Right cardiac atrium (tissue), 5 donors: Measurements from ENCODE around the gene P2RY2. TPM values are rescaled to one million over a fixed set of nuclear protein-coding genes. Genes with fewer than 3 reads are reported as not detected.
"Not testable (repeated sequence)": the region's sequence is repeated elsewhere in the genome, so short reads cannot be mapped to it uniquely, and the experiment has no call there.

ENCODE experiments used
- ATAC-seq, 2 donors: fragments of 200-7000 bp; cut with Tn5 transposase; one replicate each; pipeline versions ENCODE4 v1.8.0 to v1.9.1; 2020; ENCODE audit warnings: moderate library complexity in 2 of 2, mild to moderate bottlenecking in 1 of 2
- DNase-seq, 3 donors: peaks; one replicate each; pipeline ENCODE4 v3.0.0-alpha.2; 2020
- H3K27ac ChIP-seq: one replicate; pipeline ENCODE4 v1.5.1; 2013; ENCODE audit warnings: mild to moderate bottlenecking, low read length, control low read depth, moderate library complexity
- H3K27me3 ChIP-seq: one replicate; pipeline ENCODE4 v1.6.1; 2013; ENCODE audit not compliant: control insufficient read depth, insufficient read depth
- H3K4me1 ChIP-seq: one replicate; pipeline ENCODE4 v1.6.1; 2013; ENCODE audit warnings: low read length; ENCODE audit not compliant: control insufficient read depth, insufficient read depth
- H3K4me3 ChIP-seq: one replicate; pipeline ENCODE4 v1.5.1; 2013; ENCODE audit warnings: low read length, control low read depth
- H3K9me3 ChIP-seq: one replicate; pipeline ENCODE4 v1.6.1; 2013; ENCODE audit warnings: low read length; ENCODE audit not compliant: control insufficient read depth
- WGBS: extraction: QIAGEN DNeasy Blood & Tissue Kit; methylation state at CpG from one replicate; pipeline ENCODE4 v1.1.7; 2013; 5-methylcytosine and 5-hydroxymethylcytosine counted together
- intact Hi-C, 4 donors: fragments of 100-400 bp; cut with DNase I; formaldehyde crosslinking; loops; one replicate each; pipeline versions ENCODE4 v1.11.0 to v1.14.0; 2022 to 2023
- polyA plus RNA-seq: library from polyadenylated mRNA; stranded (reverse); fragments of 200-250 nt; gene quantifications from one replicate; pipeline ENCODE4 v1.2.3, GENCODE V29; 2013
- total RNA-seq, 4 donors: library from RNA; stranded (reverse); fragmentation: NEBNext Ultra II Directional; extraction: Animal tissue kit (Norgen Biotek cat#: 25700); gene quantifications; one replicate each; pipeline ENCODE4 v1.2.1, GENCODE V29; 2021
- donor health status: healthy with polysubstance abuse.
- donor health status: DM: no; HTN: yes; CAD: no.
- donor health status: DM: no; HTN: no; CAD: no.
- donor health status: DM: no; HTN: yes; CAD: no; lungs with severe emphysema.
- donor health status: DM: yes; HTN: yes; CAD: no.

P2RY2 gene
- total and polyA plus RNA-seq, 5 donors: 5.4 to 15.1 (median 9.1) TPM

DNA sequence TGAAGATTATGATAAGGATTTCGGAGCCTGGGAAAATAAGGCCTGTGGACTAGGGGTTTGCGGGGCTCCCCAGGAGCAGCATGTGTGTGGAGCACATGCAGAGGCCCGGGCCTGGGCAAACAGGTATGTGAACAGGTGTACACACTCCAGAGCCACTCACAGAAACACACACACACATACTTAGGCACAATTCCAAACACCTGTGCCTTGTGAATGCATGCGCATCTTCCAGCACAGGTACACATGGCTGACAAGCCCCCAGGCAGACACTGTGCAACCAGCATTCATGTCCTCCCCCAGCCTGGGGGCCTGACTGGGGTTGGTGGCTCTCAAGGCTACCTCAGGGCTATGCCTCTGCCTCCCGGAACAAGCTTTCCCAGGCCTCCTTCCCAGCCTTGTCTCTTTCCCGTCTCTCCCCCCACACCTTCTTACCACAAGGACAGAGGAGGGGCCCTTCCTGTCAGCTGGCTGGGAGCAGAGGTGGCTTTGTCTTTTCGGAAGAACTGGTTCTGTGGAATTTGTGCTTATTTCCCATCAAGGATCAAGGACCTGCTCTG lies 51.5 kb downstream of the P2RY2 start:
- no peak overlapping the region for H3K4me3 ChIP-seq
- no peak for DNase-seq
- peak in 1 of 2 donors; percentile 38 for ATAC-seq
- no peaks in the 10 kb centered on the region for H3K9me3 ChIP-seq
- intact Hi-C loops: no loop called here
- H3K27me3 ChIP-seq: no peaks in the 10 kb centered on the region
- peaks cover 3% of the 10 kb centered on the region for H3K4me1 ChIP-seq
- 78% methylated on average over 7 of the region's 7 CpGs for WGBS
- no peak overlapping the region for H3K27ac ChIP-seq

DNA sequence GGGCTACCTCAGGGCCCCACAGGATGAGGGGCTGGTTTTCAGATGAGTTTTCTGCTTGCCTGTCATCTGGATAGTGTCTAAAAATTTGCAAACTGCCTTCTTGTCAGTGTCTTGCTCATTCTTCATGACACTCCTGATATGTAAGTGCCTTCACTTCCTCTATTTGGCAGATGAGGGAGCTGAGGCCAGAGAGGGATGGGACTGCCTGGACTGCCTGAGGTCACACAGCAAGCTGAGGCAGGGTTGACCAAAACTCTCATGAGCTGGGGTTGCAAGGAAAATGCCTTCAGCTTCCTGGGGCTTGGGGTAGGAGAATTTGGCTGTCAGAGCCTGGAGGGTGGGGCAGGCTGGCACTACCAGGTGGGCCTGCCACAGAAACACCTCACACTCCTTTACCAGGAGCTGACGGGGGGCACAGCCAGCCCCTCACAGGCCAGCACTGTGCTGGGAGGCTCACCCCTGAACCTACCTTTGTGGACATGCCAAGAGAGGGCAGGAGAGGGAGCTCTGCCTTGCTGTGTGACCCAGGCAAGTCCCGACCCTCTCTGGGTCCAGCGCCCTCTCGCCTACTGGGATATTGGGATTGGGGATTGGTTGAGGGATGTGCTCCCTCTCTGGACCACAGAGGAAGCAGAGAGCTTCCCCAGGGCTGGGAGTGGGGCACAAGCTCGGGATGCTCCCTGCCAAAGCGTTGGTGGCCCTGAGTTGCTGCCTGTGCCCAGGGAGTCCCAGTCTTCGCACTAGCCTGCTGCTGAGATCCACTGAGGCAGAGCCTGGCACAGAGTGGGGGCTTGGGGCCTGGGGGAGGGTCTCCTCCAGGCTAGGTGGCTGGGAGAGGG lies 52.2 kb downstream of the P2RY2 start:
- WGBS: 96% methylated on average over 7 of the region's 7 CpGs
- Histone ChIP-seq H3K27ac (no peak overlapping the region), H3K27me3 (no peaks in the 10 kb centered on the region), H3K4me1 (peaks cover 3% of the 10 kb centered on the region), H3K9me3 (no peaks in the 10 kb centered on the region), H3K4me3 (no peak overlapping the region)
- intact Hi-C loops: no loop called here
- DNase-seq (no peak), ATAC-seq (no peak)

- DNase-seq: no peak
- H3K4me3 ChIP-seq: no peak overlapping the region
- H3K27me3 ChIP-seq: no peaks in the 10 kb centered on the region
- H3K9me3 ChIP-seq: no peaks in the 10 kb centered on the region
- no peak for ATAC-seq
- WGBS: 82% methylated on average over 18 of the region's 18 CpGs
- intact Hi-C loops: no loop called here
- no peak overlapping the region for H3K27ac ChIP-seq
- H3K4me1 ChIP-seq: peaks cover 3% of the 10 kb centered on the region
Measured at GRCh38 chr11:73270855-73271477, 52.9 kb downstream of the P2RY2 start.

DNA sequence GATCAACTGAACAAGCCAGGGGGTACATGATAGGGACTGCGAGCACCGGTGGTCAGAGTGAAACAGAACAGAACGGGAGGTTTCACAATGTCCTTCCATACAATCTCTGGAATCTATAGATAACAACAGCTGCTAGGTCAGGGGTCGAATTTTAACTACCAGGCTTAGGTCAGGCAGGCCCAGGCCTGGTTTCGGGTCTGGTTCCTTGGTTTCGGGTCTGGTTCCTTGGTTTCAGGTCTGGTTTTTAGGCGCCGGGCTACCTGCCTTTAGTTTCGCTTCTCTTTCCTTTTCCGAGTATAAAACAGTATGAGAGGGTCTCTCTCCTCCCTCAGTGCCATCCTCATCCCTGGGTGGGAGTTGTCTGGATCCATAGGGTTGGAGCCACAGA lies 53.4 kb downstream of the P2RY2 start:
- H3K4me1 ChIP-seq, ATAC-seq, H3K27me3 ChIP-seq, intact Hi-C loops, DNase-seq, H3K27ac ChIP-seq, H3K9me3 ChIP-seq, H3K4me3 ChIP-seq: not testable (repeated sequence)
- 82% methylated on average over 10 of the region's 10 CpGs for WGBS

DNA sequence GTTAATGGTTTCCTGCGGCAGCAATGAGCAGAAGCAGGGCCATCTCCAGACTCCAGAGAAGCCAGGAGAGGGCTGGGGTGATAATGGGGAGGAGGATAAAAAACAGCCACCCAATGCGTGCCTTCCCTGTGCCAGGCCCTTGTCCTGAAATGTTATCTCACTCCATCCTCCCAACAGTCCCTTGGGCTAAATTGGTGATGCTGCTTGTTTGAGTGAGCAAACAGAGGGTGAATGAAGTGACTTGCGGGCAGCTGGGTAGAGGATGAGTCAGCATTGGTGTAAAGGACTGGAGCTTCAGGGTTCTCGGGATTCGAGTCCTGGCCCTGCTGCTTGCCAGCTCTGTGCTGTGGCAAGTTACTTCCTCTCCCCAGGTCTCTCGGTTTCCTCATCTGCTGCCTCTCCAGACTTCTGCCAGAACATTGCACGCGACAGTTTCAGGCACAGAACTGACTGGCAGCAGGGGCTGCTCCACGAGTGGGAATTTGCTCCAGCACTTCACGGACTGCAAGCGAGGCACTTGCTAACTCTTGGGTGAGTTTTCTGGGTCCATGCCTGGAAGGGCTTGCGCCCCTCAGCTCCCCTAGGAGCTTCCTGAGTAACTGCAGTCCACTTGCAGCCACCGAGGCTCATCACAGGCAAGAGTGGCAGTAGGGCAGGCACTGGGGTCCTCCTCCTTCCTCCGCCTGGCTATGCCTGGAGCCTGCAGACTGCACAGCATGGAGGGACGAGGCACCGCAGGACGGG lies 54.0 kb downstream of the P2RY2 start, which contains the start of gene P2RY6:
Gene P2RY6, plus strand, starts transcription at position 403 of the 744 bp plus-strand sequence. CDS start 24,181 bp downstream, outside the sequence.
- WGBS: 80% methylated on average over 17 of the region's 17 CpGs
- intact Hi-C loops: no loop called here
- peak; percentile 22 to 34 for ATAC-seq
- no peaks in the 10 kb centered on the region for H3K4me1 ChIP-seq
- no peak within 1 kb of the TSS for H3K27ac ChIP-seq
- peak in 1 of 3 donors; percentile 71 for DNase-seq
- H3K27me3 ChIP-seq: no peaks in the 10 kb centered on the region
- no peaks in the 10 kb centered on the region for H3K9me3 ChIP-seq
- no peak within 1 kb of the TSS for H3K4me3 ChIP-seq

DNA sequence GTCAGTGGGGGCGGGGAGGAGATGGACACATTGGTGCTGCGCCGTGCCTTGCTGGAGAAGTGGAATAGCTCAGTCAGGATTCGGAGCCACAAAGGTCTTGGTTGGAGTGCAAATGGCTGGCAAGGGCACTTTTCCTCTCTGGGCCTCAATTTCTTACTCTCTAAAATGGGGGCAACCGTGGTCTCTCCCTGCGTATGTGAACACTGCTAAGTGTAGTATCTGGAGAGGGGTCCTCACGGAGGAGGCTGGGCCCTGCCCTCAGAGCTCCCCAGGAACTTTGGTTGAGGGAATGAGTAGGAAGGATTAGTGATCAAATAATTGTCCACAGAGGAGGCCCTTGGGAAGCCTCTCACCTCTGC lies 54.6 kb downstream of the P2RY2 start:
- H3K4me3 ChIP-seq: no peak overlapping the region
- 92% methylated on average over 7 of the region's 7 CpGs for WGBS

DNA sequence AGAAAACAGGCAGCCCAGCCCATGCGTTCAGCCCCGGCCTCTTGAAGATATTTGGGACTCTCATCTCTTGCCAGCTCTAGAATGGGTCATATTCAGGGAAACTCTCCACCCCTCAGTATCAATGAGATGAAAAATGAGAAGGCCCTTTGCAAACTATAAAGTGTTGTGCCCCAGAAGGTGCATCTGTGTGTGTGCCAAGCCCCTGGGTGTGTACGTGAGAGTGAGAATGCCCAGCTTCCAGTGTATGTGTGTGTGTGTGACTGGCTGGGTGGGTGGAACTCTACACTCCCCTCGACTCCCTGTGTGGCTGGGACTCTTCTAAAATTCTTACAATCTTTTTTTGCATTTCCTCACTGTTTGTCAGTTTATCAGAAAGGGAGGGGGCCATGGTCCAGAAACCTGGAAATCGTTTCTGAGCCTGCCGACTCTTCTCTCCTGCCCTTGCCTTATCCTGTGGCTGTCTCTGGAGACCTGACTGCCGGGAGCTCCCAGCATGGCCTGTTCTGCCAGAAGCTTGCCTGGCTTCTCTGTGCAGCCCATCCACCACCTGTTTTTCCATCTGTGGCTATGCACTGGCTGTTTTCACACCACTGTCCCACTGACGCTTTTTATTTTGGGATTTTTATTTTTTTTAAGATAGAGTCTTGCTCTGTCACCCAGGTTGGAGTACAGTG lies 55.3 kb downstream of the P2RY2 start:
- intact Hi-C loops: no loop called here
- ATAC-seq (peak in 1 of 2 donors; percentile 19), DNase-seq (no peak)
- Histone ChIP-seq H3K27me3 (no peaks in the 10 kb centered on the region), H3K4me3 (no peak overlapping the region), H3K27ac (no peak overlapping the region), H3K9me3 (no peaks in the 10 kb centered on the region), H3K4me1 (no peaks in the 10 kb centered on the region)
- WGBS: 45% methylated on average over 8 of the region's 8 CpGs

More for the DNA sequence above, 54.6 kb downstream of the P2RY2 start:
- no peak overlapping the region for H3K27ac ChIP-seq
- no peaks in the 10 kb centered on the region for H3K9me3 ChIP-seq
- H3K4me1 ChIP-seq: no peaks in the 10 kb centered on the region
- no peak for DNase-seq
- no peak for ATAC-seq
- intact Hi-C loops: no loop called here
- H3K27me3 ChIP-seq: no peaks in the 10 kb centered on the region

DNA sequence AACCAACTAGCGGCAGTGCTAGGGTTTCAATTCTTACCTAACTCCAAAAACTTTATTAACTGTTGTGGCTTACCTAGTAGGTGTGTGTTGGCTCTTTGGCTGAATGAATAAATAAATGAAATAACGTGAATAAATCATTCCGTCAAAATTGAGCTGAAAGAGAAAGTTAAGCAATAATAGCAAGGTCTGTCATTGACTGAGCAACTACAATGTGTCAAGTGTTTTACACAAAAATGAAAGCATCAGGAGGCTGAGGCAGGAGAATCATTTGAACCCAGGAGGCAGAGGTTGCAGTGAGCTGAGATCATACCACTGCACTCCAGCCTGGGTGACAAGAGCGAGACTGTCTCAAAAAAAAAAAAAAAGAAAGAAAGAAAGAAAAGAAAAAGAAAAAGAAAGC lies 56.1 kb downstream of the P2RY2 start:
- H3K9me3 ChIP-seq, DNase-seq, H3K27ac ChIP-seq, H3K27me3 ChIP-seq, H3K4me1 ChIP-seq, H3K4me3 ChIP-seq, intact Hi-C loops, ATAC-seq: not testable (repeated sequence)
- 86% methylated on average over 4 of the region's 4 CpGs for WGBS

- WGBS: 83% methylated on average over 11 of the region's 11 CpGs
- intact Hi-C loops: no loop called here
- Histone ChIP-seq H3K4me3 (no peak overlapping the region), H3K4me1 (no peaks in the 10 kb centered on the region), H3K9me3 (no peaks in the 10 kb centered on the region), H3K27me3 (no peaks in the 10 kb centered on the region), H3K27ac (no peak overlapping the region)
- DNase-seq (peak in 2 of 3 donors; percentile 62 to 68), ATAC-seq (peak; percentile 5 to 21)
Measured at GRCh38 chr11:73274722-73275380, 56.8 kb downstream of the P2RY2 start.

GRCh38 chr11:73275381-73275750 lies 57.3 kb downstream of the P2RY2 start:
- no peak overlapping the region for H3K4me3 ChIP-seq
- no peaks in the 10 kb centered on the region for H3K4me1 ChIP-seq
- no peak overlapping the region for H3K27ac ChIP-seq
- WGBS: 94% methylated on average over 4 of the region's 4 CpGs
- no peaks in the 10 kb centered on the region for H3K27me3 ChIP-seq
- ATAC-seq: no peak
- no peaks in the 10 kb centered on the region for H3K9me3 ChIP-seq
- DNase-seq: no peak
- intact Hi-C loops: no loop called here
